ENCODE data around the gene SMIM45.

The SMIM45 gene

DNA sequence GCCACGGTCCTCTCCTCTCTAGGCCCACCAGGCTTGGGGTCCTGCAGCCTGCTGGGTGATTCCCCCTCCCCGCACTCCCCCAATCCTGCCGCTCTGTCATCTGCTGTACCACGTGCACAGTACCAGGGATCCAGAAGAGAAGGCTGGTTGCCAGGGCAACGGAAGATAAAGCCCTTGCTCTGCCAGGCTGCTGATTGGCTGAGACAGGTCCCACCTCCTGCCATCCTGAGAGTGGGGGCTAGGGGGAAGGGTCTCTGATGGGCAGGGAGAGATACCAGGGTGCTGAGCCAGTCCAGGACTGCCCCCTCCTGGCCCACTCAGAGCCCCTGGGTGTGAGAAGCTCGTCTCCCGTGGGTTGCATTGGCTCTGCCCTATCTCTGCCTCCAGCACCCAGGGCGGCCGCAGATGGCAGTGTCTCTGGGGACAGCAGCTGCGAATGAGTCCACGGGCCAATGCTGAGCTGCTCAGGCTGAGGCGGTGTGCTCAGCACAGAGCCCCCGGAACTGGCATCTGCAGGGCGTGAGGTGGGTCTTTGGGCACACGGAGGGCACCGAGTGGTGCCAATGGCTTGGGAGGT lies at the start of gene SMIM45:
Gene SMIM45 (plus strand): TSS at position 253 of the 577 bp plus-strand sequence.
- DNase-seq (ENCODE audit: extremely low spot score): no peak
- TF ChIP-seq, protein P1, sequence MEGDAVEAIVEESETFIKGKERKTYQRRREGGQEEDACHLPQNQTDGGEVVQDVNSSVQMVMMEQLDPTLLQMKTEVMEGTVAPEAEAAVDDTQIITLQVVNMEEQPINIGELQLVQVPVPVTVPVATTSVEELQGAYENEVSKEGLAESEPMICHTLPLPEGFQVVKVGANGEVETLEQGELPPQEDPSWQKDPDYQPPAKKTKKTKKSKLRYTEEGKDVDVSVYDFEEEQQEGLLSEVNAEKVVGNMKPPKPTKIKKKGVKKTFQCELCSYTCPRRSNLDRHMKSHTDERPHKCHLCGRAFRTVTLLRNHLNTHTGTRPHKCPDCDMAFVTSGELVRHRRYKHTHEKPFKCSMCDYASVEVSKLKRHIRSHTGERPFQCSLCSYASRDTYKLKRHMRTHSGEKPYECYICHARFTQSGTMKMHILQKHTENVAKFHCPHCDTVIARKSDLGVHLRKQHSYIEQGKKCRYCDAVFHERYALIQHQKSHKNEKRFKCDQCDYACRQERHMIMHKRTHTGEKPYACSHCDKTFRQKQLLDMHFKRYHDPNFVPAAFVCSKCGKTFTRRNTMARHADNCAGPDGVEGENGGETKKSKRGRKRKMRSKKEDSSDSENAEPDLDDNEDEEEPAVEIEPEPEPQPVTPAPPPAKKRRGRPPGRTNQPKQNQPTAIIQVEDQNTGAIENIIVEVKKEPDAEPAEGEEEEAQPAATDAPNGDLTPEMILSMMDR (IDR thresholded peaks at IDR 0.05; ENCODE audit: control extremely low read depth, extremely low read depth, low read depth, missing control alignments): no peak
- CTCF ChIA-PET: interaction anchor here (1.0 to 8.2 kb wide), 4 partner anchors 11 to 255 kb away, joined by 3 to 53 read pairs (median 14); partner anchors contain the start of gene MEI1
- POLR2A ChIA-PET: no interaction called here

DNA sequence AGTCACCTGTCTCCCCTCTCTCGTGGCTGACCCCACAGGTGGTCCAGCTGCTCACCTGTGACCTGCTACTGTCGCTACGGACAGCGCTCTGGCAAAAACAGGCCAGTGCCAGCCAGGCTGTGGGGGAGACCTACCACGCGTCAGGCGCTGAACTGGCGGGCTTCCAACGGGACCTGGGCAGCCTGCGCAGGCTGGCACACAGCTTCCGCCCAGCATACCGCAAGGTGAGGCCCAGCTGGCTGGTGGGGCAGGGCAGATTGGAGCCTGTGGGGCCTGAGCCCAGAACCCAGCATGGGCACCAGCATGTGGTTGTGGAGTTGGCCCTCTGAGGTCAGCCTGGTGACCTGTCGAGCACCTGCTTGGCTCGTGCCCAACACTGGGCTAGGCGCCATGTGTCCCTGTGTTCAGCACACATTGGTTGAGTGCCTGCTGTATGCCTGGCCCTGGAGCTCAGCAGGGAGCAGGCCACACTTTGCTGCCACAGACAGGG lies 49.0 kb upstream of the SMIM45 start:
- CTCF ChIA-PET: interaction anchor here (1.0 to 2.1 kb wide), 6 partner anchors 9 to 206 kb away, joined by 3 to 7 read pairs (median 6); no protein-coding TSS in a partner anchor
- no peak for DNase-seq (ENCODE audit: extremely low spot score)
- TF ChIP-seq, protein P1 (IDR thresholded peaks at IDR 0.05; ENCODE audit: control extremely low read depth, extremely low read depth, low read depth, missing control alignments): no peak
- POLR2A ChIA-PET: interaction anchor here (0.5 to 1.2 kb wide), 3 partner anchors 37 to 181 kb away, joined by 3 to 5 read pairs (median 4); no protein-coding TSS in a partner anchor

DNA sequence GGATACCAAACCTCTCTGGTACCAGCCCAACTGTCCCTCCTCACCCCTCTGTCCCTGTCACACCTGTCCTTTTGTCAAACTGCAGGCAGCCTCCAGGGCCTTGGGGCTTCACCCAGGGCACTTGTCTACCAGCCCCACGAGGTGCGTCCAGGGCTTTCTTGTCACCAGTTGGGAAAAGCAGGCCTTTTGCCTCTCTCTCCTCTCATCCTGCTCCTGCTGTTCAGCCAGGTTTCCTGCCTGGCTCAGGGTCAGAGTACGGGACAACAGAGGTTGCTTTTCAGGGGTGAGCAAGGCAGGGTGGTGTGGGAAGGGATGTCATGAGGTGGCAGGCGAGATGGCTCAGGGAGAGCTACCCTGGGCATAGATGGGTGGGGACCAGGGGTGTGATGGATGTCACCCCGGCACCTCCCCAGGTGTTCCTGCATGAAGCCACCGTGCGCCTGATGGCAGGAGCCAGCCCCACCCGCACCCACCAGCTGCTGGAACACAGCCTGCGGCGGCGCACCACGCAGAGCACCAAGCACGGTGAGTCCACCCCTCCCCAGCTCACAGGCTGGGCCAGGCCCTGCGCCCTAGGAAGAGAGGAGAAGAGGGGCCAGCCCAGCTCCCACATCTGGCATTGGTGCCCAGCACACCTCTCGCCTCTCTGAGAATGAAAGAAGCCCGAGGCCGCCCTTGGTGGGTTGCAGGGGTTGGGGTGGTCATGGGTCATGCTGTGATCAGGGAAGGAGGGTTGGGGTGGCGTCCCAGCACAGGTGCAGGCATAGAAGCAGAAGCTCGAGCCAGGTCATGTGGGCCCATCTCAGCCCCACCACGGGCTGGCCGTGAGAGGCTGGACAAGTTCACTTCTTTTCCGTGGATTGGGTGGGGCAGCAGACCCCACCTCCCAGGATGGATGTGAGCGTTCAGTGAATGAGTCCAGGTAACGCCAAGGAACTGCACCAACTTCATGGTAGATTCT lies 47.2 kb upstream of the SMIM45 start:
- ChIA-PET POLR2A (interaction anchor here (1.0 kb wide), 1 partner anchor 42 kb away, joined by 3 read pairs; no protein-coding TSS in a partner anchor), CTCF (interaction anchor here (1.0 to 2.1 kb wide), 2 partner anchors 12 to 21 kb away, joined by 4 to 7 read pairs; no protein-coding TSS in a partner anchor)
- TF ChIP-seq, protein P1 (IDR thresholded peaks at IDR 0.05; ENCODE audit: control extremely low read depth, extremely low read depth, low read depth, missing control alignments): no peak
- no peak for DNase-seq (ENCODE audit: extremely low spot score)

DNA sequence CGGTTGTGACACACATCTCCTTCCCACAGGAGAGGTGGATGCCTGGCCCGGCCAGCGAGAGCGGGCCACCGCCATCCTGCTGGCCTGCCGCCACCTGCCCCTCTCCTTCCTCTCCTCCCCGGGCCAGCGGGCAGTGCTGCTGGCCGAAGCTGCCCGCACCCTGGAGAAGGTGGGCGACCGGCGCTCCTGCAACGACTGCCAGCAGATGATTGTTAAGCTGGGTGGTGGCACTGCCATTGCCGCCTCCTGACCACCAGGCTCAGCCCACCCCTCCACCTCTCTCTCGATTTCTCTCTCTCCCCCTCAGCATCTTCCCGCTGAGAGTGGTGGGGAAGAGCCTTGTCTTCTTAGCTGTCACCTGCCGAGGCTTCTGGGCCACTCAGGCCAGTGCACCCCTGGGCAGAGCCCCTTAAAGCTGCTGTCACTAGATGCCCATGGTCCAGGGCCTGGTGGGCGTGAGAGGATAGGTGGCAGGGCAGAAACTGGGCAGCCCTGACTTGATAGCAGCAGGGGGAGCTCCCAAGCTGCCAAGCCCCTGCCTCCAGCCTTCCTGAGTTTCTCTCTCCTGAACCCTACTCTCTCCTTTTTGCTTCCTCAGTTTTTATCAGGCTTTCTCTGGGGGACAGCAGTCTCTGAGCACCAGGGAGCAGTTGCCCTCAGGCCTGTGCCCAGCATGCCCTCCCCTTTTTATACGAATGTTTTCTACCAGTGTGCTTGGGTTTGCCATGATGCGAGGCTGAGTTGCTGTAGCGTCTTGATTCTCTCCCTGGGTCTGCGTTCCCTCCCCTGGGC lies 46.3 kb upstream of the SMIM45 start:
- CTCF ChIA-PET: interaction anchor here (1.0 kb wide), 1 partner anchor 11 kb away, joined by 4 read pairs; no protein-coding TSS in a partner anchor
- POLR2A ChIA-PET: no interaction called here
- DNase-seq (ENCODE audit: extremely low spot score): no peak
- TF ChIP-seq, protein P1 (IDR thresholded peaks at IDR 0.05; ENCODE audit: control extremely low read depth, extremely low read depth, low read depth, missing control alignments): no peak

DNA sequence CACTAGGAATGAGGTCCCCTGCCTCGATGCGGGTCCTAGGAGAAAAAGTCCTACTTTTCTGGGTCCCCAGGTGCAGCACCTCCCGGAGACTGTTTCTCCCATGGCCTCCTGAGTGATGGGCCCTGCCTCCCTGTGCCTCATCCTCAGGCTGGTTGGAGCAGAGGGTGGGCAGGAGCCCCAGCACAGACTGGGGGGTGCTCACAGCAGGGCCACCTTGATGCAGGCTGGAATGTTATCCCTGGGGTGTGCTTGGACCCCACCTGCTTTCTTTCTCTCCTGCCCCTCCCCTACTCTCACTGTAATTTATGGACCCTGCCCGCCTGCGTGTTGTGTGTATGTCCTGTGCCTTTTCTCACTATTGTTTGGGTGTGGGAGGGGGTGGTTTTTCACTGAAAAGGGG lies 45.1 kb upstream of the SMIM45 start:
- CTCF ChIA-PET: interaction anchor here (1.1 to 3.2 kb wide), 4 partner anchors 16 to 46 kb away, joined by 3 to 10 read pairs (median 6); partner anchors contain the start of gene SMIM45
- no peak for DNase-seq (ENCODE audit: extremely low spot score)
- POLR2A ChIA-PET: no interaction called here
- TF ChIP-seq, protein P1 (IDR thresholded peaks at IDR 0.05; ENCODE audit: control extremely low read depth, extremely low read depth, low read depth, missing control alignments): no peak
